ENCODE data around the gene VWF. TPM values are rescaled to one million over a fixed set of nuclear protein-coding genes. Genes with fewer than 3 reads are reported as not detected.
A peak's percentile ranks its signal among the peaks of the same experiment; 100 is the strongest.

The VWF gene
- total and polyA plus RNA-seq, 2 of the 4 experiments (the other 2 are of a cell fraction) = under 0.01 to 0.09 TPM

DNA sequence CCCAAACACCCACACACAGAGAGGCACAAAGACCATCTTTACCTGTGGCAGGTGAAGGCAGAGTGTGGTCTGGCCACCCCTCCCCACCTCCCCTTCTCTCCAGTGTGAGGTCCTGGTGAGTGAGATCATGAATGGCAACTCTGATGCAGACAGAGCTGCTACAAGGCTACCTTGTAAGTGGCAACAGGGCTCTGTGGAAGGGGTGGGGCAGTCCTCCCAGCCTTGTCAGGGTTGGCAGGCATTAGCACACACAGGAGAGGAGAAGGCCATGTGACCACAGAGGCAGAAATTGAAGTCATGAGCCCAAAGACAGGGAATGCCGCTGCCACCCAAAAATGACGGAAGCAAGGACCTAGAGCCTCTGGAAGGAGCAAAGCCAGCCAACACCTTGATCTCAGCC lies 30.7 kb downstream of the VWF start:
- Histone ChIP-seq H3K14ac (replicated peaks; ENCODE audit: low read depth, low read length) (peak overlapping the region; percentile 86), H4K20me1 (ENCODE audit: insufficient read depth, low read length) (no peaks in the 10 kb centered on the region), H4K8ac (ENCODE audit: low read depth in 2 of 2, low read length in 2 of 2) (peak overlapping the region; percentile 3 to 62; a peak in 3 of 4 replicates), H3K9me3 (ENCODE audit: control insufficient read depth, insufficient read depth, low read length) (no peaks in the 10 kb centered on the region), H4K5ac (ENCODE audit: low read depth, low read length) (peak overlapping the region; percentile 23), H3K4me1 (ENCODE audit: control insufficient read depth, insufficient read depth, low read length) (peaks cover 29% of the 10 kb centered on the region), H3K4me3 (ENCODE audit: insufficient read depth, low read depth, low read length) (no peak overlapping the region), H2BK15ac (ENCODE audit: low read depth, low read length) (peak overlapping the region; percentile 92; the same call in 2 of the 3 replicates), H2BK5ac (ENCODE audit: low read depth, low read length, poor library complexity, severe bottlenecking) (peak overlapping the region; percentile 85), H2BK120ac (ENCODE audit: low read depth, low read length) (peak overlapping the region; percentile 93), H3K23ac (ENCODE audit: low read depth, low read length) (peak overlapping the region; percentile 51), H2AFZ (replicated peaks; ENCODE audit: low read length, poor library complexity) (peak overlapping the region; percentile 91), H3K18ac (ENCODE audit: low read depth, low read length) (peak overlapping the region; percentile 66), H4K91ac (ENCODE audit: insufficient read depth, low read depth, low read length) (peak overlapping the region; percentile 34), H3K27ac (ENCODE audit: insufficient read depth, low read length) (peak overlapping the region; percentile 59), H3K9me1 (ENCODE audit: insufficient read depth, low read length) (peaks cover 38% of the 10 kb centered on the region), H2BK20ac (ENCODE audit: low read depth, low read length) (peak overlapping the region; percentile 83), H2AK9ac (replicated peaks; ENCODE audit: low read depth, low read length, poor library complexity) (peak overlapping the region; percentile 91), H3K4ac (ENCODE audit: low read depth, low read length) (peak overlapping the region; percentile 97), H3K79me1 (ENCODE audit: low read depth in 1 of 2, low read length in 2 of 2) (no peaks in the 10 kb centered on the region), H3K4me2 (ENCODE audit: low read depth, low read length) (peak overlapping the region; percentile 51), H3K56ac (ENCODE audit: extremely low read depth, insufficient read depth, low read length) (peak overlapping the region; percentile 18; the same call in 1 of the 2 replicates), H2AK5ac (ENCODE audit: low read depth, low read length) (peak overlapping the region; percentile 99), H3K27me3 (ENCODE audit: control insufficient read depth, insufficient read depth, low read length) (no peaks in the 10 kb centered on the region), H3K36me3 (ENCODE audit: control insufficient read depth, insufficient read depth, low read length) (no peaks in the 10 kb centered on the region), H3K9ac (ENCODE audit: low read depth, low read length) (no peak overlapping the region)
- ATAC-seq (ENCODE audit: low read depth) (no peak), DNase-seq (no peak)
- TF ChIP-seq, protein P1, sequence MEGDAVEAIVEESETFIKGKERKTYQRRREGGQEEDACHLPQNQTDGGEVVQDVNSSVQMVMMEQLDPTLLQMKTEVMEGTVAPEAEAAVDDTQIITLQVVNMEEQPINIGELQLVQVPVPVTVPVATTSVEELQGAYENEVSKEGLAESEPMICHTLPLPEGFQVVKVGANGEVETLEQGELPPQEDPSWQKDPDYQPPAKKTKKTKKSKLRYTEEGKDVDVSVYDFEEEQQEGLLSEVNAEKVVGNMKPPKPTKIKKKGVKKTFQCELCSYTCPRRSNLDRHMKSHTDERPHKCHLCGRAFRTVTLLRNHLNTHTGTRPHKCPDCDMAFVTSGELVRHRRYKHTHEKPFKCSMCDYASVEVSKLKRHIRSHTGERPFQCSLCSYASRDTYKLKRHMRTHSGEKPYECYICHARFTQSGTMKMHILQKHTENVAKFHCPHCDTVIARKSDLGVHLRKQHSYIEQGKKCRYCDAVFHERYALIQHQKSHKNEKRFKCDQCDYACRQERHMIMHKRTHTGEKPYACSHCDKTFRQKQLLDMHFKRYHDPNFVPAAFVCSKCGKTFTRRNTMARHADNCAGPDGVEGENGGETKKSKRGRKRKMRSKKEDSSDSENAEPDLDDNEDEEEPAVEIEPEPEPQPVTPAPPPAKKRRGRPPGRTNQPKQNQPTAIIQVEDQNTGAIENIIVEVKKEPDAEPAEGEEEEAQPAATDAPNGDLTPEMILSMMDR (conservative IDR thresholded peaks at IDR 0.05; ENCODE audit: low read depth, low read length) = no peak
- TF ChIP-seq, protein P2, sequence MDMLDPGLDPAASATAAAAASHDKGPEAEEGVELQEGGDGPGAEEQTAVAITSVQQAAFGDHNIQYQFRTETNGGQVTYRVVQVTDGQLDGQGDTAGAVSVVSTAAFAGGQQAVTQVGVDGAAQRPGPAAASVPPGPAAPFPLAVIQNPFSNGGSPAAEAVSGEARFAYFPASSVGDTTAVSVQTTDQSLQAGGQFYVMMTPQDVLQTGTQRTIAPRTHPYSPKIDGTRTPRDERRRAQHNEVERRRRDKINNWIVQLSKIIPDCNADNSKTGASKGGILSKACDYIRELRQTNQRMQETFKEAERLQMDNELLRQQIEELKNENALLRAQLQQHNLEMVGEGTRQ (IDR thresholded peaks at IDR 0.05; ENCODE audit: low read depth, low read length) = peak; percentile 31; the same call in 1 of the 2 replicates
- TF ChIP-seq CHD1 (IDR thresholded peaks at IDR 0.05; ENCODE audit: low read depth, low read length) = no peak
- intact Hi-C loops (cut with micrococcal nuclease) (no loop called here), in situ Hi-C loops (cut with MboI; ENCODE audit: low sequenced_read_pairs) (no loop called here), dilution Hi-C loops (cut with HindIII; ENCODE audit: low sequenced_read_pairs, unreplicated experiment) (no loop called here)
- CTCF ChIA-PET = interaction anchor here (0.7 to 0.9 kb wide), 2 partner anchors 9 to 21 kb away, joined by 3 to 5 read pairs; no protein-coding TSS in a partner anchor
- POLR2A ChIA-PET (ENCODE audit: unreplicated experiment) = interaction anchor here (0.6 kb wide), 1 partner anchor 105 kb away, joined by 3 read pairs; no protein-coding TSS in a partner anchor
- no CpG with 5 or more reads among the region's 2 CpGs for WGBS, 2 experiments (ENCODE audit: extremely low coverage in 2 of 2, insufficient read length in 1 of 2)
- BruUV-seq (replicated peaks) = no TSS peak

Measured in IMR-90 (cell line).